Ascending aorta (tissue), 2 donors: Measurements from ENCODE around the gene PVR. TPM values are rescaled to one million over a fixed set of nuclear protein-coding genes. Genes with fewer than 3 reads are reported as not detected.

Experiments
- DNase-seq, 2 donors: peaks; one replicate each; pipeline ENCODE4 v3.0.0-alpha.2; 2019; ENCODE audit warnings: low spot score in 2 of 2
- H3K27ac ChIP-seq, 2 donors: fragments of 200-600 bp; sonication (generic); one replicate each; pipeline ENCODE4 v1.5.1; 2016 to 2017; ENCODE audit warnings: mild to moderate bottlenecking in 1 of 2
- H3K27me3 ChIP-seq: fragments of 200-600 bp; sonication (generic); one replicate; pipeline ENCODE4 v1.5.1; 2017
- H3K36me3 ChIP-seq, 2 donors: fragments of 200-600 bp; sonication (generic); one replicate each; pipeline ENCODE4 v1.5.1; 2016
- H3K4me1 ChIP-seq, 2 donors: fragments of 200-600 bp; sonication (generic); one replicate each; pipeline ENCODE4 v1.5.1; 2016 to 2017; ENCODE audit warnings: mild to moderate bottlenecking in 1 of 2
- H3K4me3 ChIP-seq, 2 donors: fragments of 200-600 bp; sonication (generic); one replicate each; pipeline ENCODE4 v1.5.1; 2016 to 2017; ENCODE audit warnings: mild to moderate bottlenecking in 1 of 2
- H3K9me3 ChIP-seq, 2 donors: fragments of 200-600 bp; sonication (generic); one replicate each; pipeline ENCODE4 v1.5.1; 2016
- intact Hi-C: fragments of 100-400 bp; cut with DNase I; formaldehyde crosslinking; loops from one replicate; pipeline ENCODE4 v1.15.1; 2023
- total RNA-seq: library from RNA; depleted of rRNA; stranded (reverse); fragments of >200 nt; gene quantifications from one replicate; pipeline ENCODE4 v1.1.0, GENCODE V29; 2016
- TF ChIP-seq, protein P1 (sequence below), 3 experiments: fragments of 200-600 bp in 2 of 3; fragments of 450-650 bp in 1 of 3; sonication (generic) in 2 of 3; IDR thresholded peaks; one replicate each; pipeline ENCODE4 v1.5.1; 2016 to 2019; ENCODE audit warnings: antibody characterized with exemption in 3 of 3, mild to moderate bottlenecking in 1 of 3, moderate library complexity in 1 of 3

The PVR gene
- total RNA-seq, 1 donor from 2014 or later, result 61.4 TPM

DNA sequence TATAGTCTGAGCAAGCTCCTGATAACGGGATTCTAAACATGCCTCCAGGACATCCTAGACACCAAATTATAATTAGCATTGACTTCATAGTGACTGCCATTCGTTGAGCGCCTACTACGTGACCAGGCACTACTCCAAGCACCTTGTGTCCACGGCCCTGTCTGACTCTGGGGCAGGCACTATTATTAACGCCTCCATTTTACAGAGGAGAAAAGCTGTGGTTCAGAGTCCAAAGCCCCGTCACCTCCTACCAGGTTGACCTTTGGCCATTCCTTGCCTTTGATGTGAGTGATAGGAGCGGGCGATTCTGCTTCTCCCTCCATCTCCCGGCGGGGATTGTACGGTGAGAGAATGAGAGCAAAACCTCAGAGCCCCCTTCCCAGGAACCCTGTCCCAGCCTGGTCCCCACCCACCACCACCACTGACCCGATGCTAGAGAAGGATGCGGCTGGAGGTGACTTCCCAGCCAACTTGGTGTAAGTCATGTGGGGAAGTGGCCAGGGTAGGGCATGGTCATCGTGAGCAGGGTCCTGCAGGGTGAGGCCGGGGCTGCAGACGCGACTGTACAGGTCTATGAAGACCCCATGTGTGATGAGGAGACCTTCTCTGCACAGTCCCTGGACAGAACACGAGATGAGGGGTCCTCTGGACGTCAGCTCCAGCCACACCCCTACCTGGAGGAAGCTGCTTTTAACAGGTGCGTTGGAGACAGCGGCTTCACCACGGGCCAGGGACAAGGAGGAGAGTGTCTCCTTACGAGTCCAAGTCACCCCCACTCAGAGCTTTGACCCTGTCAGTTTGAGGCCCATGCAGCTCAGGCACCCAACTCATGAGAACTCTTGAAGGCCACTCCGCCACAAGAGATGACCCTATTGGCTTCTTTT is 30.2 kb upstream of the PVR start, which contains the start of gene IGSF23:
Gene IGSF23, plus strand, starts transcription at position 269 of the 884 bp plus-strand sequence. Its CDS starts 83 bp downstream, at position 352.
- Histone ChIP-seq H3K27ac (no peak within 1 kb of the TSS), H3K4me3 (no peak within 1 kb of the TSS), H3K9me3 (no peaks in the 10 kb centered on the region), H3K27me3 (no peaks in the 10 kb centered on the region), H3K4me1 (no peaks in the 10 kb centered on the region), H3K36me3 (no peaks in the 10 kb centered on the region)
- TF ChIP-seq, protein P1, sequence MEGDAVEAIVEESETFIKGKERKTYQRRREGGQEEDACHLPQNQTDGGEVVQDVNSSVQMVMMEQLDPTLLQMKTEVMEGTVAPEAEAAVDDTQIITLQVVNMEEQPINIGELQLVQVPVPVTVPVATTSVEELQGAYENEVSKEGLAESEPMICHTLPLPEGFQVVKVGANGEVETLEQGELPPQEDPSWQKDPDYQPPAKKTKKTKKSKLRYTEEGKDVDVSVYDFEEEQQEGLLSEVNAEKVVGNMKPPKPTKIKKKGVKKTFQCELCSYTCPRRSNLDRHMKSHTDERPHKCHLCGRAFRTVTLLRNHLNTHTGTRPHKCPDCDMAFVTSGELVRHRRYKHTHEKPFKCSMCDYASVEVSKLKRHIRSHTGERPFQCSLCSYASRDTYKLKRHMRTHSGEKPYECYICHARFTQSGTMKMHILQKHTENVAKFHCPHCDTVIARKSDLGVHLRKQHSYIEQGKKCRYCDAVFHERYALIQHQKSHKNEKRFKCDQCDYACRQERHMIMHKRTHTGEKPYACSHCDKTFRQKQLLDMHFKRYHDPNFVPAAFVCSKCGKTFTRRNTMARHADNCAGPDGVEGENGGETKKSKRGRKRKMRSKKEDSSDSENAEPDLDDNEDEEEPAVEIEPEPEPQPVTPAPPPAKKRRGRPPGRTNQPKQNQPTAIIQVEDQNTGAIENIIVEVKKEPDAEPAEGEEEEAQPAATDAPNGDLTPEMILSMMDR (IDR thresholded peaks at IDR 0.05), result no peak
- intact Hi-C loops, result no loop called here
- no peak for DNase-seq

DNA sequence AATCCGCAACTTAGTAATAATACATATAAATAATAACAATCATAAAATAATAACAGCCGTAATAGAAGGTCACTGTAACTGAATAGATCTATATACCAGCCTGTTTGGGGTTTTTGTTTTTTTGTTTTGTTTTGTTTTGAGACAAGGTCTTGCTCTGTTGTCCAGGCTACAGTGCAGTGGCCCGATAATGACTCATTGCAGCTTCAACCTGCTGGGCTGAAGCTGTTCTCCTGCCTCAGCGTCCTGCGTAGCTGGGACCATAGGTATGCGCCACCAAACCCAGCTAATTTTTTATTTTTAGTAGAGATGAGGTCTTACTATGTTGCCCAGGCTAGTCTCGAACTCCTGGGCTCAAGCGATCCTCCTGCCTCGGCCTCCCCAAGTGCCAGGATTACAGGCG is 29.4 kb upstream of the PVR start:
- Histone ChIP-seq H3K4me3 (no peak overlapping the region), H3K27ac (no peak overlapping the region), H3K4me1 (no peaks in the 10 kb centered on the region), H3K27me3 (no peaks in the 10 kb centered on the region), H3K9me3 (no peaks in the 10 kb centered on the region), H3K36me3 (no peaks in the 10 kb centered on the region)
- no peak for DNase-seq
- TF ChIP-seq, protein P1 (IDR thresholded peaks at IDR 0.05), result no peak
- intact Hi-C loops, result no loop called here

DNA sequence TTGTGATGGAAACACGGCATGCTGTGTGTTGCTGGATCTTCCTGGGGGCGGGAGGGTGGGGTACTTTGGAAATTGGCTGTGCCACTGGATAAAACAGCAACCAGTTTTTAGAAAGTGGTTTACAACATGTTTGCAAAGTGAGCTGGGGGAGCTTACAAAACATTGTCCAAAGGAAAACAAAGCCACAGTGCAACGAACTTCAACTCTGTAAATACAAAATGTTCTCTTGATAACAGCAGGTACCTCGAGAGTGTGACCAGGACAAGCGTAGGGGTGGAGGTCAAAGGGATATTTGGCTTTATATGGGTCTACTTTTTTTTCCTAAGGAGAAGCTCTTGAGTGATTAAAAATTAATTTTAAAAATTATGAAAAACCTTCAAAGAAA is 27.9 kb upstream of the PVR start:
- no peaks in the 10 kb centered on the region for H3K27me3 ChIP-seq
- no peak overlapping the region for H3K4me3 ChIP-seq
- no peaks in the 10 kb centered on the region for H3K9me3 ChIP-seq
- TF ChIP-seq, protein P1 (IDR thresholded peaks at IDR 0.05), result no peak
- H3K36me3 ChIP-seq, result no peaks in the 10 kb centered on the region
- intact Hi-C loops, result no loop called here
- no peak overlapping the region for H3K27ac ChIP-seq
- no peaks in the 10 kb centered on the region for H3K4me1 ChIP-seq
- DNase-seq, result no peak

DNA sequence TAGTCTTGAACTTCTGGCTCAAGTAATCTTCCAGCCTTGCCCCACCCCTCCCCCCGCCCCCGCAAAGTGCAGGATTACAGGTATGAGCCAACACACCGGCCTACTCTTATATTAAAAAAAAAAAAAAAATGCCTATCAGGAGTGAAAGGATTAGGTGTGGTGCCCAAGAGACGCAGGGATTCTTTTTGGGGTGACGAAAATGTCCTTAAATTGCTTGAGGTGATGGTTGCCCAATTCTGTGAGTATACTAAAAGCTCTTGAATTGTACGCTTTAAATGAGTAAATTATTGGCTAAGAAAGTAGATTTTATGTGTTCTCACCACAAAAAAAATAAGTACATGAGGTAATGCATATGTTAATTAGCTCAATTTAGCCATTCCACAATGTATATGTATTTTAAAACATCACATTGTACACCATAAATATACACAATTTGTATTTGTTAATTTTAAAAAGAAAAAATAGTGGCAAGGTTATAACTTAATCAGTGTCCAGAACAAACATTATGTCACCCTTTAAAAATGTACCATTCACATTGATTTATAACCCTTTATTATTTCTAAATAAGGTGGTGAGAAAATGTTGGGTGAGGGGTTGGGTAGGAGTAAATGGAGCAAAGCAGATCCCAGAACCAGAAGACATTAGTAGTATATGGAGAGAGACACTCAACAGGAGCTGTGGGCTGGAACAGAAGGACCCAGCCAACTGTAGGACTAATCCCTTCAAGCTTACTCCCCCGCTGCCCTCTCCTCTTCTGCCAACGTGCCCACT is 26.4 kb upstream of the PVR start:
- intact Hi-C loops, result no loop called here
- Histone ChIP-seq H3K36me3 (no peaks in the 10 kb centered on the region), H3K27ac (no peak overlapping the region), H3K4me1 (no peaks in the 10 kb centered on the region), H3K9me3 (no peaks in the 10 kb centered on the region), H3K27me3 (no peaks in the 10 kb centered on the region), H3K4me3 (no peak overlapping the region)
- no peak for DNase-seq
- TF ChIP-seq, protein P1 (IDR thresholded peaks at IDR 0.05), result no peak

DNA sequence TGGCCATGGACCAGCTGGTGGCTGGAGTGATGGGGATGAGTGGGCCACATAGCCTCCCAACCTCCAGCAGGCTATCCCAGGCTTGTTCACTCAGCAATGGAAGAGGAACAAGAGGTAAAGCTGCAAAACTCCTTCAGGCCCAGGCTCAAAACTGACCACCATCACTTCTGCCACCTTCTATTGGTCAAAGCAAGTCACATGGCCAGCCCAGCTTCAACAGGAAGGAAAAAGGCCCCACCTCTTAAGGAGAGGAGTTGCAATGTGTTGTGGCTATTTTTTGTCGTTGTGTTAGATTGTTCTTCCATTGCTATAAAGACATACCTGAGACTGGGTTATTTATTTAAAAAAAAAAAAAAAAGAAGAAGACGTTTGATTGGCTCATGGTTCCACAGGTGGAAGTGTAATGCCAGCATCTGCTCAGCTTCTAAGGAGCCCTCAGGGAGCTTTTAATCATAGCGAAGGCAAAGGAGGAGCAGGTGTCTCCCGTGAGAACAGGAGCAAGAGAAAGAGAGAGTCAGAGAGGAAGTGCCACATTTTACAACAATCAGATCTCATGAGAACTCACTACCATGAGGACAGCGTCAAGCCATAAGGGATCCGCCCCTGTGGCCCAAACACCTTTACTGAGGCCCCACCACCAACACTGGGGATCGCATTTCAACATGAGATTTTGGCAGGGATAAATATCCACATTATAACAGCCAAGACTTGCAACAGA is 24.9 kb upstream of the PVR start:
- no peaks in the 10 kb centered on the region for H3K9me3 ChIP-seq
- TF ChIP-seq, protein P1 (IDR thresholded peaks at IDR 0.05), result no peak

More for the DNA sequence above, 24.9 kb upstream of the PVR start:
- Histone ChIP-seq H3K4me1 (no peaks in the 10 kb centered on the region), H3K27ac (no peak overlapping the region), H3K4me3 (no peak overlapping the region), H3K36me3 (no peaks in the 10 kb centered on the region), H3K27me3 (no peaks in the 10 kb centered on the region)
- intact Hi-C loops, result no loop called here
- no peak for DNase-seq
